ENCODE data around the gene BMP8A. TPM values are rescaled to one million over a fixed set of nuclear protein-coding genes. Genes with fewer than 3 reads are reported as not detected.

BMP8A gene
- total and polyA plus RNA-seq, 10 of the 15 experiments (the other 5 are each of a cell fraction or from before 2014, with no cell fraction given): not detected

DNA sequence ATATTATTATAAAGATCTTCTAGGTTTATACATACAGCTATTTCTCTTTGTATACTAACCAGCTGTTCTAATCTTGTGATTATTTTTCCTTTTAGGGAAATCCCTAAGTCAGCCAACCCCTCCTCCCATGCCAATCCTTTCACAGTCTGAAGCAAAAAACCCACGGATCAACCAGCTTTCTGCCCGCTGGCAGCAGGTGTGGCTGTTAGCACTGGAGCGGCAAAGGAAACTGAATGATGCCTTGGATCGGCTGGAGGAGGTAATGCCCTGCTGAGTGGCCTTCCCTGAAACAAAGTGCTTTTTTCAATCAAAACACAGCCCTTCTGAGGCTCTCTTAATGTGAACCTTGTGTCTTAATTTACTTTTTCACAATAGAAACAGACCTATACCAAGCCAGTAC, 32.4 kb upstream of the BMP8A start:
- Histone ChIP-seq H3K36me3 (ENCODE audit: control insufficient read depth in 2 of 2, insufficient read depth in 2 of 2, low read length in 1 of 2) (peaks cover 25 to 55% of the 10 kb centered on the region in 2 experiments), H4K20me1 (ENCODE audit: control insufficient read depth, insufficient read depth) (no peaks in the 10 kb centered on the region), H3K9me3 (replicated peaks; ENCODE audit: control insufficient read depth, insufficient read depth, low read length) (no peaks in the 10 kb centered on the region), H3K4me3 (no peak overlapping the region), H3K9ac (ENCODE audit: control insufficient read depth, insufficient read depth, low read length) (no peak overlapping the region), H3K79me2 (ENCODE audit: control insufficient read depth, insufficient read depth, low read length) (no peaks in the 10 kb centered on the region), H3K27ac (ENCODE audit: control insufficient read depth, insufficient read depth) (no peak overlapping the region), H3K27me3 (replicated peaks in 1 of 2; ENCODE audit: control insufficient read depth in 2 of 2, insufficient read depth in 2 of 2, low read length in 1 of 2) (no peaks in the 10 kb centered on the region), H3K4me2 (ENCODE audit: control insufficient read depth, insufficient read depth) (no peak overlapping the region), H2AFZ (ENCODE audit: control insufficient read depth, low read depth, low read length) (no peak overlapping the region), H3K4me1 (ENCODE audit: control insufficient read depth, insufficient read depth, low read length) (no peaks in the 10 kb centered on the region)
- intact Hi-C loops (cut with micrococcal nuclease; ENCODE audit: unreplicated experiment): no loop called here
- TF ChIP-seq MYC (IDR thresholded peaks at IDR 0.05; ENCODE audit: insufficient read depth, insufficient read length, insufficient replicate concordance, low read length, severe bottlenecking) (no peak), CHD1 (IDR thresholded peaks at IDR 0.05; ENCODE audit: low read depth, low read length) (no peak), EZH2 (IDR thresholded peaks at IDR 0.05; ENCODE audit: borderline replicate concordance, control insufficient read depth, low read depth, low read length) (no peak), ZZZ3 (IDR thresholded peaks at IDR 0.05; ENCODE audit: control insufficient read depth, insufficient read length, low read depth) (no peak), ZNF24 (IDR thresholded peaks at IDR 0.05) (no peak), HDGF (IDR thresholded peaks at IDR 0.05) (no peak), YBX1 (IDR thresholded peaks at IDR 0.05) (no peak), SP1 (IDR thresholded peaks at IDR 0.05; ENCODE audit: low read depth, low read length) (no peak)
- TF ChIP-seq, protein P1, sequence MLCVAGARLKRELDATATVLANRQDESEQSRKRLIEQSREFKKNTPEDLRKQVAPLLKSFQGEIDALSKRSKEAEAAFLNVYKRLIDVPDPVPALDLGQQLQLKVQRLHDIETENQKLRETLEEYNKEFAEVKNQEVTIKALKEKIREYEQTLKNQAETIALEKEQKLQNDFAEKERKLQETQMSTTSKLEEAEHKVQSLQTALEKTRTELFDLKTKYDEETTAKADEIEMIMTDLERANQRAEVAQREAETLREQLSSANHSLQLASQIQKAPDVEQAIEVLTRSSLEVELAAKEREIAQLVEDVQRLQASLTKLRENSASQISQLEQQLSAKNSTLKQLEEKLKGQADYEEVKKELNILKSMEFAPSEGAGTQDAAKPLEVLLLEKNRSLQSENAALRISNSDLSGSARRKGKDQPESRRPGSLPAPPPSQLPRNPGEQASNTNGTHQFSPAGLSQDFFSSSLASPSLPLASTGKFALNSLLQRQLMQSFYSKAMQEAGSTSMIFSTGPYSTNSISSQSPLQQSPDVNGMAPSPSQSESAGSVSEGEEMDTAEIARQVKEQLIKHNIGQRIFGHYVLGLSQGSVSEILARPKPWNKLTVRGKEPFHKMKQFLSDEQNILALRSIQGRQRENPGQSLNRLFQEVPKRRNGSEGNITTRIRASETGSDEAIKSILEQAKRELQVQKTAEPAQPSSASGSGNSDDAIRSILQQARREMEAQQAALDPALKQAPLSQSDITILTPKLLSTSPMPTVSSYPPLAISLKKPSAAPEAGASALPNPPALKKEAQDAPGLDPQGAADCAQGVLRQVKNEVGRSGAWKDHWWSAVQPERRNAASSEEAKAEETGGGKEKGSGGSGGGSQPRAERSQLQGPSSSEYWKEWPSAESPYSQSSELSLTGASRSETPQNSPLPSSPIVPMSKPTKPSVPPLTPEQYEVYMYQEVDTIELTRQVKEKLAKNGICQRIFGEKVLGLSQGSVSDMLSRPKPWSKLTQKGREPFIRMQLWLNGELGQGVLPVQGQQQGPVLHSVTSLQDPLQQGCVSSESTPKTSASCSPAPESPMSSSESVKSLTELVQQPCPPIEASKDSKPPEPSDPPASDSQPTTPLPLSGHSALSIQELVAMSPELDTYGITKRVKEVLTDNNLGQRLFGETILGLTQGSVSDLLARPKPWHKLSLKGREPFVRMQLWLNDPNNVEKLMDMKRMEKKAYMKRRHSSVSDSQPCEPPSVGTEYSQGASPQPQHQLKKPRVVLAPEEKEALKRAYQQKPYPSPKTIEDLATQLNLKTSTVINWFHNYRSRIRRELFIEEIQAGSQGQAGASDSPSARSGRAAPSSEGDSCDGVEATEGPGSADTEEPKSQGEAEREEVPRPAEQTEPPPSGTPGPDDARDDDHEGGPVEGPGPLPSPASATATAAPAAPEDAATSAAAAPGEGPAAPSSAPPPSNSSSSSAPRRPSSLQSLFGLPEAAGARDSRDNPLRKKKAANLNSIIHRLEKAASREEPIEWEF (IDR thresholded peaks at IDR 0.05; ENCODE audit: insufficient replicate concordance, low read depth, low read length): no peak
- TF ChIP-seq, protein P2, sequence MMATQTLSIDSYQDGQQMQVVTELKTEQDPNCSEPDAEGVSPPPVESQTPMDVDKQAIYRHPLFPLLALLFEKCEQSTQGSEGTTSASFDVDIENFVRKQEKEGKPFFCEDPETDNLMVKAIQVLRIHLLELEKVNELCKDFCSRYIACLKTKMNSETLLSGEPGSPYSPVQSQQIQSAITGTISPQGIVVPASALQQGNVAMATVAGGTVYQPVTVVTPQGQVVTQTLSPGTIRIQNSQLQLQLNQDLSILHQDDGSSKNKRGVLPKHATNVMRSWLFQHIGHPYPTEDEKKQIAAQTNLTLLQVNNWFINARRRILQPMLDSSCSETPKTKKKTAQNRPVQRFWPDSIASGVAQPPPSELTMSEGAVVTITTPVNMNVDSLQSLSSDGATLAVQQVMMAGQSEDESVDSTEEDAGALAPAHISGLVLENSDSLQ (IDR thresholded peaks at IDR 0.05): no peak
- TF ChIP-seq, protein P3, sequence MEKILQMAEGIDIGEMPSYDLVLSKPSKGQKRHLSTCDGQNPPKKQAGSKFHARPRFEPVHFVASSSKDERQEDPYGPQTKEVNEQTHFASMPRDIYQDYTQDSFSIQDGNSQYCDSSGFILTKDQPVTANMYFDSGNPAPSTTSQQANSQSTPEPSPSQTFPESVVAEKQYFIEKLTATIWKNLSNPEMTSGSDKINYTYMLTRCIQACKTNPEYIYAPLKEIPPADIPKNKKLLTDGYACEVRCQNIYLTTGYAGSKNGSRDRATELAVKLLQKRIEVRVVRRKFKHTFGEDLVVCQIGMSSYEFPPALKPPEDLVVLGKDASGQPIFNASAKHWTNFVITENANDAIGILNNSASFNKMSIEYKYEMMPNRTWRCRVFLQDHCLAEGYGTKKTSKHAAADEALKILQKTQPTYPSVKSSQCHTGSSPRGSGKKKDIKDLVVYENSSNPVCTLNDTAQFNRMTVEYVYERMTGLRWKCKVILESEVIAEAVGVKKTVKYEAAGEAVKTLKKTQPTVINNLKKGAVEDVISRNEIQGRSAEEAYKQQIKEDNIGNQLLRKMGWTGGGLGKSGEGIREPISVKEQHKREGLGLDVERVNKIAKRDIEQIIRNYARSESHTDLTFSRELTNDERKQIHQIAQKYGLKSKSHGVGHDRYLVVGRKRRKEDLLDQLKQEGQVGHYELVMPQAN (conservative IDR thresholded peaks at IDR 0.05): no peak
- DNase-seq (ENCODE audit: low read depth, low spot score): no peak
- ChIA-PET SMC1A (ENCODE audit: uncharacterized antibody, unreplicated experiment) (interaction anchor here (0.6 to 1.8 kb wide), 4 partner anchors 9 to 27 kb away, joined by 3 to 5 read pairs (median 4); no protein-coding TSS in a partner anchor), POLR2A (no interaction called here), CTCF (interaction anchor here (0.9 to 1.5 kb wide), 3 partner anchors 13 to 90 kb away, joined by 3 to 6 read pairs (median 3); no protein-coding TSS in a partner anchor), RAD21 (ENCODE audit: unreplicated experiment) (interaction anchor here (0.9 to 1.6 kb wide), 2 partner anchors 13 to 80 kb away, joined by 3 to 4 read pairs; no protein-coding TSS in a partner anchor)
- ATAC-seq: no peak
- WGBS (ENCODE audit: insufficient coverage, insufficient replicate concordance, low lambda C conversion rate, missing lambda C conversion rate): 96% methylated on average over 4 of the region's 4 CpGs
- in situ Hi-C loops (cut with MboI): no loop called here
- no TSS peak for BruUV-seq (replicated peaks)
- FAIRE-seq: no peak

All from GM12878 (cell line).